Mucosa of descending colon (tissue), 3 donors: Measurements from ENCODE around the gene TRIM40. TPM values are rescaled to one million over a fixed set of nuclear protein-coding genes. Genes with fewer than 3 reads are reported as not detected.
A peak's percentile ranks its signal among the peaks of the same experiment; 100 is the strongest.

Source experiments
- ATAC-seq: fragments of 200-7000 bp; cut with Tn5 transposase; one replicate; pipeline ENCODE4 v1.9.1; 2020; ENCODE audit warnings: mild to moderate bottlenecking, moderate library complexity
- DNase-seq, 3 donors: peaks; one replicate each; pipeline ENCODE4 v3.0.0-alpha.2; 2020
- H3K36me3 ChIP-seq: fragments of 200-600 bp; one replicate; pipeline ENCODE4 v1.8.0; 2021; ENCODE audit warnings: low read depth, mild to moderate bottlenecking
- H3K4me1 ChIP-seq: fragments of 200-600 bp; one replicate; pipeline ENCODE4 v1.8.0; 2021; ENCODE audit warnings: low read depth, mild to moderate bottlenecking
- H3K4me3 ChIP-seq: fragments of 200-600 bp; one replicate; pipeline ENCODE4 v1.8.0; 2021; ENCODE audit warnings: mild to moderate bottlenecking
- H3K9me3 ChIP-seq: fragments of 200-600 bp; one replicate; pipeline ENCODE4 v1.8.0; 2021; ENCODE audit warnings: mild to moderate bottlenecking
- CTCF ChIP-seq: fragments of 200-600 bp; IDR thresholded peaks from one replicate; pipeline ENCODE4 v1.8.0; 2022; ENCODE audit warnings: antibody characterized with exemption, mild to moderate bottlenecking
- intact Hi-C, 2 donors: fragments of 100-400 bp; cut with DNase I in 1 of 2; cut with micrococcal nuclease in 1 of 2; formaldehyde crosslinking; loops; one replicate each; pipeline versions ENCODE4 v1.11.0 to v1.11.1; 2022; cut with DNase I, micrococcal nuclease
- total RNA-seq, 3 donors: library from RNA; stranded (reverse); fragmentation: NEBNext Ultra II Directional in 2 of 3; extraction: Animal tissue kit (Norgen Biotek cat#: 25700) in 2 of 3; gene quantifications; one replicate each; pipeline versions ENCODE4 v1.2.1 to v1.2.4, GENCODE V29; 2021 to 2023
- donor health status: DM: no; HTN: no; CAD: no; lungs with moderate emphysema.
- donor health status: DM: no; HTN: no; CAD: no.
- donor health status: DM: no; HTN: yes; CAD: no.

The TRIM40 gene
- total RNA-seq, 3 donors from 2014 or later: 19.8 to 37.3 (median 33.4) TPM

- peak; percentile 51 for ATAC-seq
- intact Hi-C loops: loop anchor here in 1 of 2 donors (10.0 kb wide), 1 partner anchor 67 kb away; no protein-coding TSS in a partner anchor
- no peaks in the 10 kb centered on the region for H3K9me3 ChIP-seq
- TF ChIP-seq CTCF: no peak
- H3K4me1 ChIP-seq: no peaks in the 10 kb centered on the region
- DNase-seq: no peak
- H3K4me3 ChIP-seq: no peak overlapping the region
- no peaks in the 10 kb centered on the region for H3K36me3 ChIP-seq
Observed at GRCh38 chr6:30171677-30172471, 35.9 kb downstream of the TRIM40 start.

- H3K9me3 ChIP-seq: no peaks in the 10 kb centered on the region
- H3K4me1 ChIP-seq: no peaks in the 10 kb centered on the region
- TF ChIP-seq CTCF: no peak
- H3K4me3 ChIP-seq: no peak overlapping the region
- intact Hi-C loops: loop anchor here in 1 of 2 donors (10.0 kb wide), 1 partner anchor 68 kb away; no protein-coding TSS in a partner anchor
- ATAC-seq: peak; percentile 6
- no peak for DNase-seq
- H3K36me3 ChIP-seq: no peaks in the 10 kb centered on the region
Observed at GRCh38 chr6:30172681-30173080, 36.7 kb downstream of the TRIM40 start.

- H3K4me3 ChIP-seq: no peak overlapping the region
- H3K36me3 ChIP-seq: no peaks in the 10 kb centered on the region
- no peak for TF ChIP-seq CTCF
- no peaks in the 10 kb centered on the region for H3K4me1 ChIP-seq
- H3K9me3 ChIP-seq: peaks cover 4% of the 10 kb centered on the region
- ATAC-seq (no peak), DNase-seq (no peak)
- intact Hi-C loops: loop anchor here in 1 of 2 donors (10.0 kb wide), 1 partner anchor 71 kb away; no protein-coding TSS in a partner anchor
Observed at GRCh38 chr6:30175765-30176164, 39.8 kb downstream of the TRIM40 start.

DNA sequence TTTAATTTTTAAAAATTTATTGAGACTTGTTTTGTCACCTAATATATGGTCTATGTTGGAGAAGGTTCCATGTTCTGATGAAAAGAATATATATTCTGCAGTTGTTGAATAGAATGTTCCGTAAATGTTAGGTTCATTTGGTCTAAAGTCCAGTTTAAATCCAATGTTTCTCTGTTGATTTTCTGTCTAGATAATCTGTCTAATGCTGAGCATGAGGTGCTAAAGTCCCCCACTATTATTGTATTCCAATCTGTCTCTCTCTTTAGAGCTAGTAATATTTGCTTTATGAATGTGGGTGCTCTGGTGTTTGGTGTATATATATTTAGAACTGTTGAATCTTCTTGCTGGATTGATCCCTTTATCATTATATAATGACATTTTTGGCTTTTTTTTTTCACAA, 42.9 kb downstream of the TRIM40 start:
- intact Hi-C loops: loop anchor here in 1 of 2 donors (10.0 kb wide), 1 partner anchor 74 kb away; no protein-coding TSS in a partner anchor

GRCh38 chr6:30180145-30180544, 44.2 kb downstream of the TRIM40 start:
- no peak for TF ChIP-seq CTCF
- H3K4me3 ChIP-seq: no peak overlapping the region
- no peak for ATAC-seq
- H3K9me3 ChIP-seq: peaks cover 4% of the 10 kb centered on the region
- no peak for DNase-seq
- no peaks in the 10 kb centered on the region for H3K4me1 ChIP-seq
- intact Hi-C loops: no loop called here
- no peaks in the 10 kb centered on the region for H3K36me3 ChIP-seq

More for the DNA sequence above, 42.9 kb downstream of the TRIM40 start:
- no peak for ATAC-seq
- no peak for DNase-seq
- Histone ChIP-seq H3K36me3 (no peaks in the 10 kb centered on the region), H3K4me3 (no peak overlapping the region), H3K4me1 (no peaks in the 10 kb centered on the region), H3K9me3 (peaks cover 4% of the 10 kb centered on the region)
- TF ChIP-seq CTCF: no peak
